RWPE1 (cell line): ENCODE results near the gene SH3RF3.

Experiments
- CTCF ChIA-PET: fragments of 350-600 bp; sonication (Branson Sonifier 250); formaldehyde crosslinking; extraction: SDS; loops from one replicate; lab custom pipeline; 2021; lab: Yijun Ruan, JAX
- POLR2A ChIA-PET: fragments of 400-600 bp; formaldehyde crosslinking; extraction: SDS; loops from one replicate; lab custom pipeline; 2020; ENCODE audit warnings: antibody characterized with exemption; ENCODE audit not compliant: low non-redundant PET; lab: Yijun Ruan, JAX
- DNase-seq: peaks from one replicate; pipeline ENCODE4 v3.0.0; 2012; ENCODE audit warnings: low spot score
- H3K27ac ChIP-seq: fragments of 450-650 bp; 2 replicates; pipeline ENCODE4 v1.5.1; 2017
- CTCF ChIP-seq: fragments of 450-650 bp; conservative IDR thresholded peaks from 2 replicates; pipeline ENCODE4 v1.5.1; 2017; ENCODE audit warnings: low read depth, mild to moderate bottlenecking

Gene SH3RF3

GRCh38 chr2:109229094-109229675 lies 100.2 kb downstream of the SH3RF3 start:
- H3K27ac ChIP-seq, result no peak overlapping the region
- no peak for DNase-seq
- no peak for TF ChIP-seq CTCF
- ChIA-PET POLR2A (no interaction called here), CTCF (no interaction called here)

DNA sequence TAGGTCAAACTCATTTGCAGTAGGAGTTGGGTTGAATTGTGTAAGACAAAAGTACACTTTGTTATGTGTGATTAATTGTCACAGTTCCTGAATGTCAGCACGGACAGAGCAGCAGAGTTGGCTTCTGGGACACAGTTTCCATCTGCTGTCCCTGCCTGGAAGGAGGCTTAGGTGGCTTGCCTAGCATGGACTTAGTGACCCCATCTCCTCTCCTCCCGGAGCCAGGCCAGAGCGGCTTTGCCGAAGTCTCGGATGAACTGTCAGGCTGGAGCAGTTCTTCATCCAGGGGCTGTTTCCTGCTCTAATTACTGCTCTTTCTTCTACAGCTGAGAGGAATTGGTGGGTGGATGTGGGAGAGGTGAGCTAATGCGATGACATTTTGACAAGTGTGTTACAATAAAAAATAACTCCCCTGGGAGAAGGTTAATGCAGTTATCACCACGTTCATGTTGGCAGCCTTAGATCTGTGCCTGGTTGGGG lies 102.0 kb downstream of the SH3RF3 start:
- H3K27ac ChIP-seq, result no peak overlapping the region
- no peak for TF ChIP-seq CTCF
- no peak for DNase-seq
- CTCF ChIA-PET, result no interaction called here
- POLR2A ChIA-PET, result no interaction called here

GRCh38 chr2:109231428-109231827 lies 102.4 kb downstream of the SH3RF3 start:
- no peak for DNase-seq
- CTCF ChIA-PET, result no interaction called here
- no peak overlapping the region for H3K27ac ChIP-seq
- no peak for TF ChIP-seq CTCF
- POLR2A ChIA-PET, result no interaction called here

DNA sequence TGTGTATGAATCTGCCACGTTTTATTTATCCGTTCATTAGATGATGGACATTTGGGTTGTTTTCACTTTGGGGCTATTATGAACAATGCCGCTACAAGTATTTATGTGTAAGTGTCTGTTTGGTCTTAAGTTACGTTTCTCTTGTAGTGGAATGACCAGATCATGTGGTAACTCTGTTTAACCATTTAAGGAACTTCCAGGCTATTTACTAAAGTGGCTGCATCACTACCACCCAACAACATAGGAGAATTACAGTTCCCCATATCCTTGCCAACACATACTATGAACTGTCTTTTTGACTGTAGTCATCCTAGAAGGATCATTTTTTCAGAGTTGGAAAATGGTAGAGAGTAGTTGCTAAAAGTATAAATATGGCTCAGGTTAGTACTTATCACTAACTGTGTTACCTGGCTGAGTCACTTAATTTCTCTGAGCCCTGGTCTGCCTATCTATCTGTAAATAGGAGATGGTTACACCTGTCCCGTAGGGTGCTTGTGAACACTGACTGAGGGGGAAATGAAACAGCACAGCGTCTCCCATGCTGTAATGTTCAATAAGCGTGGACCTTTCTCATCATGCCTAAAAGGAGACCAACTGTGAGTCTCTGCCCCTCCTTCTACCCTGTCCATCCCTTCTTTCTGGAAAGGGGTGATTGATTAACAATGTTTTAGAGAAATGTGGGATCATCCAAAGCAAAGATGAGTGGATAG lies 103.1 kb downstream of the SH3RF3 start:
- DNase-seq, result no peak
- H3K27ac ChIP-seq, result no peak overlapping the region
- CTCF ChIA-PET, result no interaction called here
- POLR2A ChIA-PET, result no interaction called here
- no peak for TF ChIP-seq CTCF

GRCh38 chr2:109232909-109233308 lies 103.9 kb downstream of the SH3RF3 start:
- ChIA-PET CTCF (no interaction called here), POLR2A (no interaction called here)
- no peak for DNase-seq
- no peak for TF ChIP-seq CTCF
- no peak overlapping the region for H3K27ac ChIP-seq

- TF ChIP-seq CTCF, result no peak
- POLR2A ChIA-PET, result no interaction called here
These were observed 104.6 kb downstream of the SH3RF3 start for GRCh38 chr2:109233643-109234042.

More at GRCh38 chr2:109233643-109234042, 104.6 kb downstream of the SH3RF3 start:
- CTCF ChIA-PET, result no interaction called here
- H3K27ac ChIP-seq, result no peak overlapping the region
- no peak for DNase-seq
